GM19043 (cell line): ENCODE results near the gene AP5Z1.
A peak's percentile ranks its signal among the peaks of the same experiment; 100 is the strongest.

ENCODE experiments used
- ATAC-seq: cut with Tn5 transposase; IDR thresholded peaks from one replicate; pipeline ENCODE4 v1.9.1; 2021; ENCODE audit warnings: low read depth; ENCODE audit not compliant: unreplicated experiment

AP5Z1 gene

GRCh38 chr7:4765776-4766490, 9.5 kb upstream of the AP5Z1 start:
- no peak for ATAC-seq

GRCh38 chr7:4766666-4767519, 8.5 kb upstream of the AP5Z1 start:
- ATAC-seq, result no peak

- ATAC-seq, result no peak
These were observed 6.5 kb upstream of the AP5Z1 start for GRCh38 chr7:4768597-4769569.

- ATAC-seq, result no peak
These were observed 5.7 kb upstream of the AP5Z1 start for GRCh38 chr7:4769761-4770160.

GRCh38 chr7:4770886-4771285, 4.5 kb upstream of the AP5Z1 start:
- no peak for ATAC-seq

GRCh38 chr7:4771737-4772136, 3.7 kb upstream of the AP5Z1 start:
- ATAC-seq, result no peak

- no peak for ATAC-seq
These were observed 3.1 kb upstream of the AP5Z1 start for GRCh38 chr7:4772306-4772705.

- ATAC-seq, result no peak
These were observed 1.4 kb upstream of the AP5Z1 start for GRCh38 chr7:4774007-4774406.

GRCh38 chr7:4774658-4775249, 669 bp upstream of the AP5Z1 start:
- peak; percentile 28 for ATAC-seq

- peak; percentile 8 for ATAC-seq
These were observed 613 bp downstream of the AP5Z1 start for GRCh38 chr7:4775848-4776623.

GRCh38 chr7:4779118-4779517, 3.7 kb downstream of the AP5Z1 start:
- no peak for ATAC-seq

- no peak for ATAC-seq
These were observed 6.1 kb downstream of the AP5Z1 start for GRCh38 chr7:4781366-4782069.

GRCh38 chr7:4782333-4783291, 7.2 kb downstream of the AP5Z1 start:
- no peak for ATAC-seq

GRCh38 chr7:4783292-4783652, 7.8 kb downstream of the AP5Z1 start:
- ATAC-seq, result no peak

GRCh38 chr7:4783762-4784351, 8.4 kb downstream of the AP5Z1 start:
- no peak for ATAC-seq

GRCh38 chr7:4784799-4785198, 9.4 kb downstream of the AP5Z1 start:
- ATAC-seq, result no peak

GRCh38 chr7:4785371-4785770, 9.9 kb downstream of the AP5Z1 start:
- ATAC-seq, result no peak

- ATAC-seq, result no peak
These were observed 10.6 kb downstream of the AP5Z1 start for GRCh38 chr7:4786015-4786414.
